ENCODE results near the gene SPO11. TPM values are rescaled to one million over a fixed set of nuclear protein-coding genes. Genes with fewer than 3 reads are reported as not detected.

SPO11 gene
- total and polyA plus RNA-seq, 9 of the 15 experiments (the other 6 are each of a cell fraction or from before 2014, with no cell fraction given): not detected

GRCh38 chr20:57341663-57342062 lies 12.1 kb downstream of the SPO11 start (continued):
- TF ChIP-seq ZNF263 (CRISPR knock-in tag; IDR thresholded peaks at IDR 0.05; ENCODE audit: borderline replicate concordance) (no peak), EWSR1 (IDR thresholded peaks at IDR 0.05; ENCODE audit: borderline replicate concordance, low read depth, partially characterized antibody) (no peak), WHSC1 (IDR thresholded peaks at IDR 0.05; ENCODE audit: low read length) (no peak), SMAD2 (IDR thresholded peaks at IDR 0.05; ENCODE audit: low read depth, low read length) (no peak), CC2D1A (IDR thresholded peaks at IDR 0.05) (no peak), ZNF277 (CRISPR knock-in tag; IDR thresholded peaks at IDR 0.05; ENCODE audit: borderline replicate concordance) (no peak)

DNA sequence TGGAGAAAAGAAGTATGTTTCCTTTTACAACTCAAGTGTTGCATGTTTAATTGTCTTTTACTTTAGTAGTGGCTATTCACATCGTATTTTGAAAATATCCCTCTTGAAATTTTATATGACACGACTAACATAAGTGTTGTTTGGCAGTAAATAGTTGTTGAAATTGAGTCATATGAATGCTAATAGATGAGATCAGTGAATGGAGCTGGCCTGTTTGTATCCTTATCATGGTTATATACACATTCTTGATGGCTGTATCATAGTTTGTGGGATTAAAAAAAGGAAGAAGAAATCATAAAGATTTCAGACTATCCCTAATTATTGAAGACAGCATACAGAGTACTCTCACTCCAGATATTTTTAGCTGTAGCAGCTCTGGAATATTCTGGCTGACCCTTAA lies 13.2 kb downstream of the SPO11 start:
- no peaks in the 10 kb centered on the region for H3K9me1 ChIP-seq (ENCODE audit: control insufficient read depth, insufficient read depth, low read length)
- H4K20me1 ChIP-seq (replicated peaks; ENCODE audit: control insufficient read depth, insufficient read depth, low read length): no peaks in the 10 kb centered on the region
- POLR2A ChIA-PET: no interaction called here
- H3K9me3 ChIP-seq (replicated peaks; ENCODE audit: control insufficient read depth, insufficient read depth, low read depth, low read length): no peaks in the 10 kb centered on the region
- intact Hi-C loops (cut with micrococcal nuclease): loop anchor here (10.0 kb wide), 1 partner anchor 788 kb away; no protein-coding TSS in a partner anchor
- H3K36me3 ChIP-seq (ENCODE audit: control insufficient read depth, insufficient read depth, low read length): no peaks in the 10 kb centered on the region
- no peak overlapping the region for H2AFZ ChIP-seq (ENCODE audit: low read depth, low read length)
- no peaks in the 10 kb centered on the region for H3K4me1 ChIP-seq (replicated peaks in 1 of 2; ENCODE audit: control insufficient read depth in 2 of 2, insufficient read depth in 2 of 2, low read length in 2 of 2)
- H3K4me3 ChIP-seq: no peak overlapping the region
- CTCF ChIA-PET (ENCODE audit: low intra/inter-chr PET ratio): no interaction called here
- BruUV-seq (replicated peaks): no TSS peak
- peaks cover 0 to 2% of the 10 kb centered on the region in 2 experiments; a peak in 2 of 5 replicates for H3K27me3 ChIP-seq (ENCODE audit: control insufficient read depth in 2 of 2, insufficient read depth in 2 of 2, low read length in 2 of 2)
- DNase-seq (ENCODE audit: extremely low read depth in 1 of 4, low spot score in 3 of 4): no peak
- no peak overlapping the region for H3K4me2 ChIP-seq (ENCODE audit: insufficient read depth, low read length)
- no peak overlapping the region for H3K9ac ChIP-seq (ENCODE audit: insufficient read depth in 1 of 2, low read depth in 2 of 2, low read length in 2 of 2)
- no peaks in the 10 kb centered on the region for H3K79me2 ChIP-seq (ENCODE audit: control insufficient read depth, insufficient read depth, low read length)
- 3% methylated on average over 2 of the region's 2 CpGs for WGBS (ENCODE audit: insufficient coverage, low coverage, missing lambda C conversion rate)
- no peak for ATAC-seq
- in situ Hi-C loops (cut with MboI): loop anchor here (5.0 kb wide), 1 partner anchor 256 kb away; no protein-coding TSS in a partner anchor
- no peak for FAIRE-seq
- no peak overlapping the region for H3K27ac ChIP-seq (ENCODE audit: extremely low read depth, low read depth, low read length)
- TF ChIP-seq CBX3 (IDR thresholded peaks at IDR 0.05; ENCODE audit: borderline replicate concordance in 1 of 2, low read length in 2 of 2): no peak
- no peak for TF ChIP-seq SMARCA4 (IDR thresholded peaks at IDR 0.05)
- TF ChIP-seq, protein P1, sequence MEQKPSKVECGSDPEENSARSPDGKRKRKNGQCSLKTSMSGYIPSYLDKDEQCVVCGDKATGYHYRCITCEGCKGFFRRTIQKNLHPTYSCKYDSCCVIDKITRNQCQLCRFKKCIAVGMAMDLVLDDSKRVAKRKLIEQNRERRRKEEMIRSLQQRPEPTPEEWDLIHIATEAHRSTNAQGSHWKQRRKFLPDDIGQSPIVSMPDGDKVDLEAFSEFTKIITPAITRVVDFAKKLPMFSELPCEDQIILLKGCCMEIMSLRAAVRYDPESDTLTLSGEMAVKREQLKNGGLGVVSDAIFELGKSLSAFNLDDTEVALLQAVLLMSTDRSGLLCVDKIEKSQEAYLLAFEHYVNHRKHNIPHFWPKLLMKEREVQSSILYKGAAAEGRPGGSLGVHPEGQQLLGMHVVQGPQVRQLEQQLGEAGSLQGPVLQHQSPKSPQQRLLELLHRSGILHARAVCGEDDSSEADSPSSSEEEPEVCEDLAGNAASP (IDR thresholded peaks at IDR 0.05): no peak
- no peak for TF ChIP-seq RFX5 (IDR thresholded peaks at IDR 0.05; ENCODE audit: low read depth, low read length)
- TF ChIP-seq KLF1 (tag; IDR thresholded peaks at IDR 0.05): no peak
- TF ChIP-seq RCOR1 (IDR thresholded peaks at IDR 0.05; ENCODE audit: borderline replicate concordance in 1 of 2, low read depth in 2 of 2, low read length in 2 of 2): no peak
- TF ChIP-seq STAT5B (CRISPR knock-in tag; IDR thresholded peaks at IDR 0.05): no peak
- no peak for TF ChIP-seq ZNF696 (CRISPR knock-in tag; conservative IDR thresholded peaks at IDR 0.05)
- TF ChIP-seq, protein P2, sequence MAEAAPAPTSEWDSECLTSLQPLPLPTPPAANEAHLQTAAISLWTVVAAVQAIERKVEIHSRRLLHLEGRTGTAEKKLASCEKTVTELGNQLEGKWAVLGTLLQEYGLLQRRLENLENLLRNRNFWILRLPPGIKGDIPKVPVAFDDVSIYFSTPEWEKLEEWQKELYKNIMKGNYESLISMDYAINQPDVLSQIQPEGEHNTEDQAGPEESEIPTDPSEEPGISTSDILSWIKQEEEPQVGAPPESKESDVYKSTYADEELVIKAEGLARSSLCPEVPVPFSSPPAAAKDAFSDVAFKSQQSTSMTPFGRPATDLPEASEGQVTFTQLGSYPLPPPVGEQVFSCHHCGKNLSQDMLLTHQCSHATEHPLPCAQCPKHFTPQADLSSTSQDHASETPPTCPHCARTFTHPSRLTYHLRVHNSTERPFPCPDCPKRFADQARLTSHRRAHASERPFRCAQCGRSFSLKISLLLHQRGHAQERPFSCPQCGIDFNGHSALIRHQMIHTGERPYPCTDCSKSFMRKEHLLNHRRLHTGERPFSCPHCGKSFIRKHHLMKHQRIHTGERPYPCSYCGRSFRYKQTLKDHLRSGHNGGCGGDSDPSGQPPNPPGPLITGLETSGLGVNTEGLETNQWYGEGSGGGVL (CRISPR knock-in tag; IDR thresholded peaks at IDR 0.05): no peak
- TF ChIP-seq ZNF224 (CRISPR knock-in tag; IDR thresholded peaks at IDR 0.05): no peak
- no peak for TF ChIP-seq ARID2 (IDR thresholded peaks at IDR 0.05)
- TF ChIP-seq TAF7 (tag; IDR thresholded peaks at IDR 0.05): no peak
